T-helper 9 cell (primary cell): ENCODE results near the gene TOM1L2.

ENCODE experiments used
- DNase-seq: peaks from one replicate; pipeline ENCODE4 v3.0.0-alpha.2; 2020

TOM1L2 gene

GRCh38 chr17:17831208-17832031 lies 140.8 kb downstream of the TOM1L2 start:
- no peak for DNase-seq

- no peak for DNase-seq
These were observed 141.4 kb downstream of the TOM1L2 start for GRCh38 chr17:17830740-17831207.

GRCh38 chr17:17830269-17830567 lies 142.0 kb downstream of the TOM1L2 start:
- no peak for DNase-seq

GRCh38 chr17:17827826-17828621 lies 144.2 kb downstream of the TOM1L2 start:
- DNase-seq: no peak

GRCh38 chr17:17826942-17827785 lies 145.0 kb downstream of the TOM1L2 start:
- no peak for DNase-seq

GRCh38 chr17:17826342-17826713 lies 145.9 kb downstream of the TOM1L2 start:
- DNase-seq: no peak

- no peak for DNase-seq
These were observed 147.2 kb downstream of the TOM1L2 start for GRCh38 chr17:17824783-17825614.

GRCh38 chr17:17824119-17824782 lies 147.9 kb downstream of the TOM1L2 start:
- no peak for DNase-seq

- DNase-seq: peak; percentile 70
These were observed 148.6 kb downstream of the TOM1L2 start for GRCh38 chr17:17823433-17824118.

- no peak for DNase-seq
These were observed 149.6 kb downstream of the TOM1L2 start for GRCh38 chr17:17822616-17823015.

- DNase-seq: no peak
These were observed 150.0 kb downstream of the TOM1L2 start for GRCh38 chr17:17822189-17822588.

GRCh38 chr17:17820463-17821158 lies 151.6 kb downstream of the TOM1L2 start:
- no peak for DNase-seq

GRCh38 chr17:17820046-17820445 lies 152.2 kb downstream of the TOM1L2 start:
- DNase-seq: no peak

GRCh38 chr17:17819561-17819995 lies 152.6 kb downstream of the TOM1L2 start:
- peak; percentile 36 for DNase-seq

GRCh38 chr17:17819111-17819510 lies 153.1 kb downstream of the TOM1L2 start:
- no peak for DNase-seq

GRCh38 chr17:17818088-17818526 lies 154.1 kb downstream of the TOM1L2 start:
- no peak for DNase-seq

- no peak for DNase-seq
These were observed 154.7 kb downstream of the TOM1L2 start for GRCh38 chr17:17817552-17817947.

GRCh38 chr17:17816831-17817551 lies 155.2 kb downstream of the TOM1L2 start:
- no peak for DNase-seq

GRCh38 chr17:17816240-17816814 lies 155.9 kb downstream of the TOM1L2 start:
- DNase-seq: no peak
